Pons (tissue), 1 donor: ENCODE data around the gene OS9.
"Not testable (repeated sequence)": the region's sequence is repeated elsewhere in the genome, so short reads cannot be mapped to it uniquely, and the experiment has no call there.

Experiments used
- DNase-seq: peaks from one replicate; pipeline ENCODE4 v3.0.0-alpha.2; 2016; ENCODE audit warnings: low spot score

OS9 gene

GRCh38 chr12:57693659-57694458, at the start of gene OS9:
Gene OS9, plus strand, starts transcription at chr12:57694132. Its CDS starts 30 bp downstream, at chr12:57694162.
- peak; percentile 100 for DNase-seq

- not testable (repeated sequence) for DNase-seq
Observed at GRCh38 chr12:57645990-57646658, 47.8 kb upstream of the OS9 start.

DNA sequence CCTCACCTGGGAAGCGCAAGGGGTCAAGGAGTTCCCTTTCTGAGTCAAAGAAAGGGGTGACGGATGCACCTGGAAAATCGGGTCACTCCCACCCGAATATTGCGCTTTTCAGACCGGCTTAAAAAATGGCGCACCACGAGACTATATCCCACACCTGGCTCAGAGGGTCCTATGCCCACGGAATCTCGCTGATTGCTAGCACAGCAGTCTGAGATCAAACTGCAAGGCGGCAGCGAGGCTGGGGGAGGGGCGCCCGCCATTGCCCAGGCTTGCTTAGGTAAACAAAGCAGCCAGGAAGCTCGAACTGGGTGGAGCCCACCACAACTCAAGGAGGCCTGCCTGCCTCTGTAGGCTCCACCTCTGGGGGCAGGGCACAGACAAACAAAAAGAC, 47.3 kb upstream of the OS9 start:
- not testable (repeated sequence) for DNase-seq

DNA sequence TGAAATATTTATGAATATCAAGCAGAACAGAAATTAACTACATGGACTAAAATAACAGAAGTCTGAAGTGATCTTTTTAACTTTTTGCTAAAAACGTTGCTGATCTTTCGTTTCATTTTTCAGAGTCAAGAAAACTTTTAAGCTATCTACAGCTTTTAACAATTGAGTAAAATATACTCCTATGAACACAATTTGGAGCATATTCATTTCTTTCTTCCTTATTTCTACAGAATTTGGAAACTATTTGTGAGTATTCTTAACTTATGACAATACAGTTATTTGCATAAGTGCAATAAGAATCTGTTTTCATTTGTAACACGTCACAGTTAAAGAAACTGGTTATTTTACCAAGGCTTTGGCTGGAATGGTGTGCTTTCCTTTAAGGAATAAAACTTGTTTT, 39.9 kb upstream of the OS9 start:
- DNase-seq, result no peak

GRCh38 chr12:57655541-57656240, 38.2 kb upstream of the OS9 start:
- no peak for DNase-seq

GRCh38 chr12:57656408-57656807, 37.5 kb upstream of the OS9 start:
- not testable (repeated sequence) for DNase-seq

DNA sequence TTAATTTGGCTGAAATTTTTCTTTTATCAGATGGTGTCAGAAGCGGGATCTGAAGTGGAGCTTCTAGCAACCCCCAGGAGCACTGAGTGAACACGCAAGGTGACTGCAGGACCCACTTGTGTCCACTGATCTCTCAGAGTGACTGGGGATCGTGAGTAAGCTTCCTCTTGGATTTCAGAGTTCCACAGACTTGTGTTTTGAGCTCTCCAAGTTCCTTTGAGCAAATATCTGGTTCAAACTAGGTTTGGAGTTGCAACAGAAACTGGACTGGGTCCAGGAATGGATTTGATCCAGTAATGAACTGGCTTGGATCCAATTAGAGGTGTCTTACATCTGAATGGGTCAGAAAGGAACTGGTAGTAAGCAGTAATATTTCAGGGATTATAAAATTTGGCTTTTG, 36.2 kb upstream of the OS9 start:
- DNase-seq, result no peak

GRCh38 chr12:57658890-57659289, 35.0 kb upstream of the OS9 start:
- DNase-seq, result no peak

DNA sequence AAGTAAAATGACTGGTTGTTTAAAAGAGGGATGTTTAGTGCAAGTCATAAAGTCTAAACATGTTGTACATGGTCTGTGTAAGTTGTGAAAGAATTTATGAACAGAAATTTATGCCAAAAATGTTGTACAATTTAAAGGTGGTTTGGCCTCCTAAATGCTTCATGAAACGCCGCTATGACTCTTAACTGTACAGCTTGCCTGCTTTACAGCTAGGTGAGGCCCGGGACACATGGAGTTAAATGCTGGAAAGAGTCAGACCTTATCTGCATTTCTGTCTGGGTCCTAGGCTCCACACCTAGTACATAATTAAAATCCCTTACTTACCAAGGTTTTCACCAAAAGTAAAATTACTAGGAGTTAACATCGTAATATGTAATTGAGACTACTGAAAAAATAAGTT, 32.6 kb upstream of the OS9 start:
- no peak for DNase-seq

GRCh38 chr12:57665066-57665820, 28.7 kb upstream of the OS9 start:
- DNase-seq, result not testable (repeated sequence)

- no peak for DNase-seq
Observed at GRCh38 chr12:57666897-57667296, 27.0 kb upstream of the OS9 start.

DNA sequence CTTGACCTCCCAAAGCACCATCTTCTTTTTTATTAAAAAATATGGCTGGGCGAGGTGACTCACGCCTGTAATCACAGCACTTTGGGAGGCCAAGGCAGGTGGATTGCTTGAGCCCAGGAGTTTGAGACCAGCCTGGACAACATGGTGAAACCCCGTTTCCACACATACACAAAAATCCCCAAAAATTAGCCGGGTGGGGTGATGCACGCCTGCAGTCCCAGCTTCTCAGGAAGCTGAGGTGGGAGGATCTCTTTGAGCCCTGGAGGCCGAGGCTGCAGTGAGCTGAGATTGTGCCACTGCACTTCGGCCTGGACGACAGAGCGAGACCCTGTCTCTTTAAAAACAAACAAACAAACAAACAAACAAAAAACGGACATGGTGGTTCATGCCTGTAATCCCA, 24.2 kb upstream of the OS9 start:
- not testable (repeated sequence) for DNase-seq

- DNase-seq, result not testable (repeated sequence)
Observed at GRCh38 chr12:57671811-57672210, 22.1 kb upstream of the OS9 start.

GRCh38 chr12:57672801-57673200, 21.1 kb upstream of the OS9 start:
- DNase-seq, result no peak

DNA sequence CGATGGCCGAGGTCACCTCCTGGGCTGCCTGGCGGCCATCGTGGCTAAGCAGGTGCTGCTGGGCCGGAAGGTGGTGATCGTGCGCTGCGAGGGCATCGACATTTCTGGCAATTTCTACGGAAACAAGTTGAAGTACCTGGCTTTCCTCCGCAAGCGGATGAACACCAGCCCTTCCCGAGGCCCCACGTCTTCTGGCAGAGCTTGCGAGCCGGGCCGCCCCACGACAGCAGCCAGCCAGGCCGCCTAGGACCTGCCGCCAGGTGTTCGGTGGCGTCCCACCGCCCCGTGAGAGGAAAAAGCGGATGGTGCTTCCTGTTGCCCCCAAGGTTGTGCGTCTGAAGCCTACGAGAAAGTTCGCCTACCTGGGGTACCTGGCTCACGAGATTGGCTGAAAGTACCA, 19.2 kb upstream of the OS9 start:
- DNase-seq, result no peak

DNA sequence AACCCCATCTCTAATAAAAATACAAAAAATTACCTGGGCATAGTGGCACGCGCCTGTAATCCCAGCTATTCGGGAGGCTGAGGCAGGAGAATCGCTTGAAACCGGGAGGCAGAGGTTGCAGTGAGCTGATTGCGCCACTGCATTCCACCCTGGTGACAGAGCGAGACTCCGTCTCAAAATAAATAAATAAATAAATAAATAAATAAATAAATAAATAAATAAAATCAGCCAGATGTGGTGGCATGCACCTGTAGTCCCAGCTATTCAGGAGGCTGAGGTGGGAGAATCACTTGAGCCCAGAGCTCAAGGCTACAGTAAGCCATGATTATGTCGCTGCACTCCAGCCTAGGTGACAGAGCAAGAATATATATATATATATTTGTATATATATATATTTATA, 16.0 kb upstream of the OS9 start:
- not testable (repeated sequence) for DNase-seq

- no peak for DNase-seq
Observed at GRCh38 chr12:57679697-57680096, 14.2 kb upstream of the OS9 start.

- DNase-seq, result no peak
Observed at GRCh38 chr12:57687862-57688261, 6.1 kb upstream of the OS9 start.

GRCh38 chr12:57688931-57689330, 5.0 kb upstream of the OS9 start:
- no peak for DNase-seq

- DNase-seq, result no peak
Observed at GRCh38 chr12:57692500-57692899, 1.4 kb upstream of the OS9 start.

DNA sequence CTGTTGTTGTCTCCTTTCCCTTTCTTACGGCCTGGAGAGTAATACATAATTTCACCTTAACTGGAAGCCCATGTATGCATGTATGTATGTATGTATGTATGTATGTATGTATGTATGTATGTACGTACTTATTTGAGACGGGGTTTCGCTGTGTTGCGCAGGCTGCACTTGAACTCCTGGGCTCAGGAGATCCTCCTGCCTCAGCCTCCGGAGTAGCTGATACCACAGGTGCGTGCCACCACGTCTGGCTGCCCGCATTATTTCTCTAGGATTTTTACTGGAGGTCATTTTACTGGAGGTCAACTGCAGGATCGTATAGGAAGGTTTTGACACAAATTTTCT, 644 bp upstream of the OS9 start:
- peak; percentile 6 for DNase-seq

- DNase-seq, result peak; percentile 17
Observed at GRCh38 chr12:57694459-57695019, 607 bp downstream of the OS9 start.
